ENCODE results near the gene PTBP3.

The PTBP3 gene

GRCh38 chr9:112315331-112316257 lies 17.8 kb downstream of the PTBP3 start:
- Histone ChIP-seq H2AFZ (ENCODE audit: low read length) (no peak overlapping the region), H3K18ac (ENCODE audit: low read length) (no peak overlapping the region), H2BK15ac (ENCODE audit: low read length) (no peak overlapping the region), H3K27me3 (ENCODE audit: control insufficient read depth in 3 of 3, insufficient read depth in 3 of 3, low read depth in 1 of 3, low read length in 3 of 3) (no peaks in the 10 kb centered on the region), H3K4me2 (ENCODE audit: insufficient read depth, low read length, poor library complexity, severe bottlenecking) (no peak overlapping the region), H3K4ac (ENCODE audit: low read length) (no peak overlapping the region), H3K23ac (ENCODE audit: low read depth, low read length, poor library complexity) (no peak overlapping the region), H4K91ac (ENCODE audit: low read depth, low read length, poor library complexity) (no peak overlapping the region), H3K9ac (ENCODE audit: low read depth, low read length, poor library complexity) (no peak overlapping the region), H2AK5ac (ENCODE audit: low read depth, low read length) (no peak overlapping the region), H2BK12ac (ENCODE audit: low read length) (no peak overlapping the region), H3K4me1 (ENCODE audit: control insufficient read depth in 2 of 2, insufficient read depth in 1 of 2, low read depth in 1 of 2, low read length in 2 of 2) (peaks cover 0 to 2% of the 10 kb centered on the region in 2 donors), H3K9me3 (replicated peaks in 1 of 2; ENCODE audit: control insufficient read depth in 2 of 2, insufficient read depth in 1 of 2, low read depth in 1 of 2, low read length in 2 of 2) (peaks cover 0 to 7% of the 10 kb centered on the region in 2 donors), H3K14ac (ENCODE audit: low read length) (no peak overlapping the region), H3K4me3 (ENCODE audit: low read length in 2 of 2) (no peak overlapping the region), H4K8ac (ENCODE audit: low read depth, low read length) (no peak overlapping the region), H3K27ac (replicated peaks; ENCODE audit: low read length) (no peak overlapping the region), H3K79me1 (ENCODE audit: low read depth, low read length) (no peaks in the 10 kb centered on the region), H2BK5ac (ENCODE audit: low read length) (no peak overlapping the region), H2BK120ac (ENCODE audit: low read depth, low read length) (no peak overlapping the region), H3K36me3 (replicated peaks in 1 of 2; ENCODE audit: control insufficient read depth in 2 of 2, insufficient read depth in 2 of 2, low read length in 2 of 2) (peaks cover 0 to 1% of the 10 kb centered on the region in 2 donors)
- DNase-seq (ENCODE audit: low spot score) = no peak
- no CpG with 5 or more reads among the region's 3 CpGs for WGBS, 2 donors (ENCODE audit: extremely low coverage in 2 of 2, insufficient read length in 2 of 2, insufficient replicate concordance in 1 of 2)

- H2AFZ ChIP-seq (ENCODE audit: low read length) = no peak overlapping the region
- no peak overlapping the region for H2AK5ac ChIP-seq (ENCODE audit: low read depth, low read length)
- H3K18ac ChIP-seq (ENCODE audit: low read length) = no peak overlapping the region
- H3K4me1 ChIP-seq (ENCODE audit: control insufficient read depth in 2 of 2, insufficient read depth in 1 of 2, low read depth in 1 of 2, low read length in 2 of 2) = peaks cover 4 to 10% of the 10 kb centered on the region in 2 donors
- no peak overlapping the region for H3K4me2 ChIP-seq (ENCODE audit: insufficient read depth, low read length, poor library complexity, severe bottlenecking)
- no peak overlapping the region for H2BK5ac ChIP-seq (ENCODE audit: low read length)
- H3K36me3 ChIP-seq (replicated peaks in 1 of 2; ENCODE audit: control insufficient read depth in 2 of 2, insufficient read depth in 2 of 2, low read length in 2 of 2) = no peaks in the 10 kb centered on the region
- no peak overlapping the region for H3K27ac ChIP-seq (replicated peaks; ENCODE audit: low read length)
- H3K23ac ChIP-seq (ENCODE audit: low read depth, low read length, poor library complexity) = no peak overlapping the region
- no peaks in the 10 kb centered on the region for H3K9me3 ChIP-seq (replicated peaks in 1 of 2; ENCODE audit: control insufficient read depth in 2 of 2, insufficient read depth in 1 of 2, low read depth in 1 of 2, low read length in 2 of 2)
- H3K4me3 ChIP-seq (ENCODE audit: low read length in 2 of 2) = no peak overlapping the region
- H4K91ac ChIP-seq (ENCODE audit: low read depth, low read length, poor library complexity) = no peak overlapping the region
- H3K4ac ChIP-seq (ENCODE audit: low read length) = no peak overlapping the region
- no peaks in the 10 kb centered on the region for H3K79me1 ChIP-seq (ENCODE audit: low read depth, low read length)
- no peak overlapping the region for H2BK120ac ChIP-seq (ENCODE audit: low read depth, low read length)
- no peak for DNase-seq (ENCODE audit: low spot score)
- H4K8ac ChIP-seq (ENCODE audit: low read depth, low read length) = no peak overlapping the region
- no peak overlapping the region for H3K9ac ChIP-seq (ENCODE audit: low read depth, low read length, poor library complexity)
- H3K27me3 ChIP-seq (ENCODE audit: control insufficient read depth in 3 of 3, insufficient read depth in 3 of 3, low read depth in 1 of 3, low read length in 3 of 3) = no peaks in the 10 kb centered on the region
- no peak overlapping the region for H3K14ac ChIP-seq (ENCODE audit: low read length)
- WGBS, 2 donors (ENCODE audit: extremely low coverage in 2 of 2, insufficient read length in 2 of 2, insufficient replicate concordance in 1 of 2) = no CpG with 5 or more reads among the region's 7 CpGs
- H2BK15ac ChIP-seq (ENCODE audit: low read length) = no peak overlapping the region
- H2BK12ac ChIP-seq (ENCODE audit: low read length) = no peak overlapping the region
Observed at GRCh38 chr9:112312139-112312538, 21.3 kb downstream of the PTBP3 start.

GRCh38 chr9:112311497-112311896 lies 21.9 kb downstream of the PTBP3 start:
- Histone ChIP-seq H3K36me3 (replicated peaks in 1 of 2; ENCODE audit: control insufficient read depth in 2 of 2, insufficient read depth in 2 of 2, low read length in 2 of 2) (no peaks in the 10 kb centered on the region), H3K27me3 (ENCODE audit: control insufficient read depth in 3 of 3, insufficient read depth in 3 of 3, low read depth in 1 of 3, low read length in 3 of 3) (no peaks in the 10 kb centered on the region), H4K8ac (ENCODE audit: low read depth, low read length) (no peak overlapping the region), H3K4me3 (ENCODE audit: low read length in 2 of 2) (no peak overlapping the region), H2AK5ac (ENCODE audit: low read depth, low read length) (no peak overlapping the region), H3K23ac (ENCODE audit: low read depth, low read length, poor library complexity) (no peak overlapping the region), H3K9ac (ENCODE audit: low read depth, low read length, poor library complexity) (no peak overlapping the region), H2BK5ac (ENCODE audit: low read length) (no peak overlapping the region), H3K4ac (ENCODE audit: low read length) (no peak overlapping the region), H3K4me2 (ENCODE audit: insufficient read depth, low read length, poor library complexity, severe bottlenecking) (no peak overlapping the region), H3K27ac (replicated peaks; ENCODE audit: low read length) (no peak overlapping the region), H4K91ac (ENCODE audit: low read depth, low read length, poor library complexity) (no peak overlapping the region), H2BK120ac (ENCODE audit: low read depth, low read length) (no peak overlapping the region), H2AFZ (ENCODE audit: low read length) (no peak overlapping the region), H3K18ac (ENCODE audit: low read length) (no peak overlapping the region), H3K9me3 (replicated peaks in 1 of 2; ENCODE audit: control insufficient read depth in 2 of 2, insufficient read depth in 1 of 2, low read depth in 1 of 2, low read length in 2 of 2) (no peaks in the 10 kb centered on the region), H3K79me1 (ENCODE audit: low read depth, low read length) (no peaks in the 10 kb centered on the region), H2BK15ac (ENCODE audit: low read length) (no peak overlapping the region), H3K4me1 (ENCODE audit: control insufficient read depth in 2 of 2, insufficient read depth in 1 of 2, low read depth in 1 of 2, low read length in 2 of 2) (peaks cover 4 to 10% of the 10 kb centered on the region in 2 donors), H3K14ac (ENCODE audit: low read length) (no peak overlapping the region), H2BK12ac (ENCODE audit: low read length) (no peak overlapping the region)
- no CpG with 5 or more reads among the region's 3 CpGs for WGBS, 2 donors (ENCODE audit: extremely low coverage in 2 of 2, insufficient read length in 2 of 2, insufficient replicate concordance in 1 of 2)
- no peak for DNase-seq (ENCODE audit: low spot score)

- Histone ChIP-seq H2AFZ (ENCODE audit: low read length) (no peak overlapping the region), H2BK120ac (ENCODE audit: low read depth, low read length) (no peak overlapping the region), H3K9ac (ENCODE audit: low read depth, low read length, poor library complexity) (no peak overlapping the region), H3K4ac (ENCODE audit: low read length) (no peak overlapping the region), H2BK5ac (ENCODE audit: low read length) (no peak overlapping the region), H3K4me3 (ENCODE audit: low read length in 2 of 2) (no peak overlapping the region), H4K8ac (ENCODE audit: low read depth, low read length) (no peak overlapping the region), H3K36me3 (replicated peaks in 1 of 2; ENCODE audit: control insufficient read depth in 2 of 2, insufficient read depth in 2 of 2, low read length in 2 of 2) (no peaks in the 10 kb centered on the region), H3K4me1 (ENCODE audit: control insufficient read depth in 2 of 2, insufficient read depth in 1 of 2, low read depth in 1 of 2, low read length in 2 of 2) (peaks cover 4 to 10% of the 10 kb centered on the region in 2 donors), H3K79me1 (ENCODE audit: low read depth, low read length) (no peaks in the 10 kb centered on the region), H4K91ac (ENCODE audit: low read depth, low read length, poor library complexity) (no peak overlapping the region), H3K14ac (ENCODE audit: low read length) (no peak overlapping the region), H3K9me3 (replicated peaks in 1 of 2; ENCODE audit: control insufficient read depth in 2 of 2, insufficient read depth in 1 of 2, low read depth in 1 of 2, low read length in 2 of 2) (no peaks in the 10 kb centered on the region), H3K27ac (replicated peaks; ENCODE audit: low read length) (peak overlapping the region; percentile 8), H3K18ac (ENCODE audit: low read length) (no peak overlapping the region), H2BK12ac (ENCODE audit: low read length) (no peak overlapping the region), H2AK5ac (ENCODE audit: low read depth, low read length) (no peak overlapping the region), H3K23ac (ENCODE audit: low read depth, low read length, poor library complexity) (no peak overlapping the region), H2BK15ac (ENCODE audit: low read length) (no peak overlapping the region), H3K27me3 (ENCODE audit: control insufficient read depth in 3 of 3, insufficient read depth in 3 of 3, low read depth in 1 of 3, low read length in 3 of 3) (no peaks in the 10 kb centered on the region), H3K4me2 (ENCODE audit: insufficient read depth, low read length, poor library complexity, severe bottlenecking) (no peak overlapping the region)
- WGBS, 2 donors (ENCODE audit: extremely low coverage in 2 of 2, insufficient read length in 2 of 2, insufficient replicate concordance in 1 of 2) = no CpG with 5 or more reads among the region's 4 CpGs
- DNase-seq (ENCODE audit: low spot score) = no peak
Observed at GRCh38 chr9:112310826-112311225, 22.6 kb downstream of the PTBP3 start.
